ENCODE measurements around the gene IER2.
"Not testable (repeated sequence)": the region's sequence is repeated elsewhere in the genome, so short reads cannot be mapped to it uniquely, and the experiment has no call there.

Gene IER2

GRCh38 chr19:13138171-13138915, 11.9 kb upstream of the IER2 start:
- H3K36me3 ChIP-seq (ENCODE audit: insufficient read depth, low read length): peaks cover 42% of the 10 kb centered on the region
- no peaks in the 10 kb centered on the region for H3K27me3 ChIP-seq (ENCODE audit: insufficient read depth, low read length)
- no peak overlapping the region for H2AFZ ChIP-seq (ENCODE audit: low read depth, low read length)
- no peaks in the 10 kb centered on the region for H3K9me3 ChIP-seq (ENCODE audit: low read length)
- H3K4me1 ChIP-seq (ENCODE audit: insufficient read depth, low read length): peaks cover 2% of the 10 kb centered on the region
- H3K4me3 ChIP-seq (ENCODE audit: low read length): no peak overlapping the region

GRCh38 chr19:13138916-13139198, 11.4 kb upstream of the IER2 start:
- H3K4me3 ChIP-seq (ENCODE audit: low read length): no peak overlapping the region
- H3K27me3 ChIP-seq (ENCODE audit: insufficient read depth, low read length): no peaks in the 10 kb centered on the region
- no peak overlapping the region for H2AFZ ChIP-seq (ENCODE audit: low read depth, low read length)
- H3K36me3 ChIP-seq (ENCODE audit: insufficient read depth, low read length): peaks cover 42% of the 10 kb centered on the region
- peaks cover 2% of the 10 kb centered on the region for H3K4me1 ChIP-seq (ENCODE audit: insufficient read depth, low read length)
- H3K9me3 ChIP-seq (ENCODE audit: low read length): no peaks in the 10 kb centered on the region

- Histone ChIP-seq H3K9me3 (ENCODE audit: low read length) (no peaks in the 10 kb centered on the region), H3K4me1 (ENCODE audit: insufficient read depth, low read length) (peaks cover 2% of the 10 kb centered on the region), H2AFZ (ENCODE audit: low read depth, low read length) (no peak overlapping the region), H3K27me3 (ENCODE audit: insufficient read depth, low read length) (no peaks in the 10 kb centered on the region), H3K4me3 (ENCODE audit: low read length) (no peak overlapping the region), H3K36me3 (ENCODE audit: insufficient read depth, low read length) (peaks cover 47% of the 10 kb centered on the region)
Observed at GRCh38 chr19:13139633-13140311, 10.4 kb upstream of the IER2 start.

- no peaks in the 10 kb centered on the region for H3K9me3 ChIP-seq (ENCODE audit: low read length)
- H3K27me3 ChIP-seq (ENCODE audit: insufficient read depth, low read length): no peaks in the 10 kb centered on the region
Observed at GRCh38 chr19:13146763-13147563, 3.2 kb upstream of the IER2 start.

GRCh38 chr19:13149173-13149627, 1.0 kb upstream of the IER2 start:
- peak overlapping the region; percentile 90 for H3K4me3 ChIP-seq (ENCODE audit: low read length)
- not testable (repeated sequence) for H3K27me3 ChIP-seq (ENCODE audit: insufficient read depth, low read length); H3K36me3 ChIP-seq (ENCODE audit: insufficient read depth, low read length); H3K4me1 ChIP-seq (ENCODE audit: insufficient read depth, low read length); H3K9me3 ChIP-seq (ENCODE audit: low read length)
- H2AFZ ChIP-seq (ENCODE audit: low read depth, low read length): peak overlapping the region; percentile 44

More at GRCh38 chr19:13146763-13147563, 3.2 kb upstream of the IER2 start:
- Histone ChIP-seq H2AFZ (ENCODE audit: low read depth, low read length) (no peak overlapping the region), H3K4me1 (ENCODE audit: insufficient read depth, low read length) (peaks cover 2% of the 10 kb centered on the region), H3K36me3 (ENCODE audit: insufficient read depth, low read length) (peaks cover 6% of the 10 kb centered on the region), H3K4me3 (ENCODE audit: low read length) (no peak overlapping the region)

- Histone ChIP-seq H3K27me3 (ENCODE audit: insufficient read depth, low read length) (no peaks in the 10 kb centered on the region), H3K9me3 (ENCODE audit: low read length) (no peaks in the 10 kb centered on the region), H3K4me3 (ENCODE audit: low read length) (peak overlapping the region; percentile 90), H2AFZ (ENCODE audit: low read depth, low read length) (peak overlapping the region; percentile 44), H3K4me1 (ENCODE audit: insufficient read depth, low read length) (peaks cover 13% of the 10 kb centered on the region), H3K36me3 (ENCODE audit: insufficient read depth, low read length) (peaks cover under 1% of the 10 kb centered on the region)
Observed at GRCh38 chr19:13149628-13150186, 504 bp upstream of the IER2 start.

GRCh38 chr19:13150931-13151604, 857 bp downstream of the IER2 start:
- Histone ChIP-seq H3K4me3 (ENCODE audit: low read length) (peak overlapping the region; percentile 90), H2AFZ (ENCODE audit: low read depth, low read length) (peak overlapping the region; percentile 44), H3K36me3 (ENCODE audit: insufficient read depth, low read length) (no peaks in the 10 kb centered on the region), H3K9me3 (ENCODE audit: low read length) (no peaks in the 10 kb centered on the region), H3K4me1 (ENCODE audit: insufficient read depth, low read length) (peaks cover 24% of the 10 kb centered on the region), H3K27me3 (ENCODE audit: insufficient read depth, low read length) (no peaks in the 10 kb centered on the region)

- Histone ChIP-seq H3K4me3 (ENCODE audit: low read length) (peak overlapping the region; percentile 90), H3K36me3 (ENCODE audit: insufficient read depth, low read length) (no peaks in the 10 kb centered on the region), H3K27me3 (ENCODE audit: insufficient read depth, low read length) (no peaks in the 10 kb centered on the region), H3K4me1 (ENCODE audit: insufficient read depth, low read length) (peaks cover 28% of the 10 kb centered on the region), H3K9me3 (ENCODE audit: low read length) (no peaks in the 10 kb centered on the region), H2AFZ (ENCODE audit: low read depth, low read length) (peak overlapping the region; percentile 85)
Observed at GRCh38 chr19:13151605-13152355, 1.6 kb downstream of the IER2 start.

GRCh38 chr19:13152356-13152973, 2.3 kb downstream of the IER2 start:
- H3K4me1 ChIP-seq (ENCODE audit: insufficient read depth, low read length): peaks cover 28% of the 10 kb centered on the region
- peak overlapping the region; percentile 85 for H2AFZ ChIP-seq (ENCODE audit: low read depth, low read length)
- no peaks in the 10 kb centered on the region for H3K36me3 ChIP-seq (ENCODE audit: insufficient read depth, low read length)
- no peaks in the 10 kb centered on the region for H3K27me3 ChIP-seq (ENCODE audit: insufficient read depth, low read length)
- H3K9me3 ChIP-seq (ENCODE audit: low read length): no peaks in the 10 kb centered on the region
- peak overlapping the region; percentile 82 for H3K4me3 ChIP-seq (ENCODE audit: low read length)

- Histone ChIP-seq H3K36me3 (ENCODE audit: insufficient read depth, low read length) (no peaks in the 10 kb centered on the region), H2AFZ (ENCODE audit: low read depth, low read length) (no peak overlapping the region), H3K9me3 (ENCODE audit: low read length) (no peaks in the 10 kb centered on the region), H3K4me1 (ENCODE audit: insufficient read depth, low read length) (peaks cover 28% of the 10 kb centered on the region), H3K27me3 (ENCODE audit: insufficient read depth, low read length) (no peaks in the 10 kb centered on the region), H3K4me3 (ENCODE audit: low read length) (peak overlapping the region; percentile 82)
Observed at GRCh38 chr19:13152974-13153568, 2.9 kb downstream of the IER2 start.

GRCh38 chr19:13153569-13154240, 3.5 kb downstream of the IER2 start:
- peaks cover 27% of the 10 kb centered on the region for H3K4me1 ChIP-seq (ENCODE audit: insufficient read depth, low read length)
- no peak overlapping the region for H2AFZ ChIP-seq (ENCODE audit: low read depth, low read length)
- H3K4me3 ChIP-seq (ENCODE audit: low read length): peak overlapping the region; percentile 82
- H3K9me3 ChIP-seq (ENCODE audit: low read length): no peaks in the 10 kb centered on the region
- no peaks in the 10 kb centered on the region for H3K27me3 ChIP-seq (ENCODE audit: insufficient read depth, low read length)
- no peaks in the 10 kb centered on the region for H3K36me3 ChIP-seq (ENCODE audit: insufficient read depth, low read length)

Data from neuron (in vitro differentiated cells).